Muscle of arm (tissue), 12 donors: ENCODE data around the gene BORCS6. TPM values are rescaled to one million over a fixed set of nuclear protein-coding genes. Genes with fewer than 3 reads are reported as not detected.
"Not testable (repeated sequence)": the region's sequence is repeated elsewhere in the genome, so short reads cannot be mapped to it uniquely, and the experiment has no call there.

Experiments
- DNase-seq: peaks from one replicate; pipeline ENCODE4 v3.0.0-alpha.2; 2013
- polyA plus RNA-seq, 12 donors: library from polyadenylated mRNA; unstranded; fragments of 120-200 nt; gene quantifications; one replicate each; pipeline ENCODE4 v1.2.1, GENCODE V29; 2013; ENCODE audit not compliant: insufficient read length in 12 of 12

The BORCS6 gene
- polyA plus RNA-seq, 12 donors, result 2.3 to 5.7 (median 3.3) TPM; not detected in 2

GRCh38 chr17:8176998-8177731 is 12.8 kb downstream of the BORCS6 start:
- DNase-seq, result no peak

DNA sequence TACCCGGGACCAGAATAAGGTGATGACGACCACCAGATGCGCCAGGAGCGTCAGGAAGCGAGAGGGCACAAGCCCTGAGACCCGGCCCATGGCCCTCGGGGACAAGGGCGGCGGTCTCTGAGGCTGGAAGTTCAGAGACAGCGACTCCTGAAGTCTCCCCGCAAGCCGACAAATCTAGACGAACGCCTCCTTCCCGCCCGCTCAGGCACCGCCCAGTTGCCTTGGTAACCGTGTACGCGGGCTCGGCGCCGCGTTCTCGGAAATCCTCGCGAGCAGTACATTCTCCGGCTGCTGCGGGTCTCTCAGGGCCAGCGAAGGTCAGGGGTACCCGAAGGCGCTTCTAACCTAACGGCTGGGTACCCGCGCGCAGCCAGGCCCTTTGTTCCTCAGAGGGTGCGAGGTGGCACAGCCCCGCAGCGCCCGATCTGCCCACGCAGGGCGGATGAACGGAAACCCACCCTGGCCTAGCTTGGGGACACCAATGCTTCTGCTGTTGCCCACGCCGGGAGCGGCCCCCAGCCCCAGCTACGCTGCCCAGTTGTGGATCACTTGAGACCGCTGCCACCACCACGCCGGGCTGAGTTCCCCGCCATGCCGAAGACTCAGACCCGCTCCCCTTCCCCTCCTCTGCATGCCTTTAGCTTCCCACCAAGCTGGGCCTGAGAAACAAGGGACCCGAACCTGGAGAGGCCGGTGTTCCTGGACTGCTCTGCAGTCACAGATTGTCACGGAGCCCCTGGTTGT is 13.6 kb downstream of the BORCS6 start, which contains the start of gene TMEM107:
Gene TMEM107 (minus strand): TSS at position 184 of the 744 bp plus-strand sequence. CDS start 94 bp downstream, at position 90.
- DNase-seq, result peak; percentile 94

DNA sequence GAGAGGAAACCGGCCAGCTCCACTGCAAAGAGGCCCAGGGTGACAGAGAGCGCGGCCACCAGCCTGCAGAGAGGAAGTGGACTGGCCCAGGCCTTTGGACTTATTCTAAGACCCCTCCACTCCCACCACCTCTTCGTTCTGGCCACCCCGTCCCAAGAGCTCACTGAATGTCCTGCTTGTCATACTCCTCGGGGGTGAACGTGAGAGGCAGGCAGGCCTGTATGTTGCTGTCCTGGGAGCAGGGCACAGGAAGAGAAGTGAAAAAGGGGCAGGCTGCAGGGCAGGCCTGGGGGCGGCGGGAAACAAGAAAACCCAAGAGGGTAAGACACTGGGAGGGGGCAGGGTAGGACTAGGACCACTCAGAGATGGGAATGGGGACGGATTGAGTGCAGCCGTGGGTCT is 14.2 kb downstream of the BORCS6 start:
- no peak for DNase-seq

DNA sequence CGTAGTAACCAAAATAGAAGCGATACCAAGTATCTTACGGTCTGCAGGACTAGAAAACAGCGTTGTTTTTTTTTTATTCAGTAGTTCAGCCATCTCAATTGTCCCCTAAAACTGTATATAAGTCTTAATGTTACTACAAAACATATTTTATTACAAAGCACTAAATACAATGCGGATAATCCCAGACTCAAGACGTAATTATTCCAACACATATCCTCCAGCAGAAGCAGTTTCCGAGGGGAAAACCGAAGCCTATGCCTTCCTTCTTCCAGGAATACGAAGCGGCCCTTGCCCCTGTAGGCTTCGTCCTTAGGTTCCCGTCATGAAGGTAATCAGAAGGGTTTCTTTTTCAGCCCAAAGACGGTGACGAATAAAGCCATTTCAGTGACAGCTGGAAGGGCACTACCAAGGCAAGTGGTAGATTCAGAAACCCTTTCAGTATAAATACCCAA is 16.1 kb downstream of the BORCS6 start:
- DNase-seq, result no peak

DNA sequence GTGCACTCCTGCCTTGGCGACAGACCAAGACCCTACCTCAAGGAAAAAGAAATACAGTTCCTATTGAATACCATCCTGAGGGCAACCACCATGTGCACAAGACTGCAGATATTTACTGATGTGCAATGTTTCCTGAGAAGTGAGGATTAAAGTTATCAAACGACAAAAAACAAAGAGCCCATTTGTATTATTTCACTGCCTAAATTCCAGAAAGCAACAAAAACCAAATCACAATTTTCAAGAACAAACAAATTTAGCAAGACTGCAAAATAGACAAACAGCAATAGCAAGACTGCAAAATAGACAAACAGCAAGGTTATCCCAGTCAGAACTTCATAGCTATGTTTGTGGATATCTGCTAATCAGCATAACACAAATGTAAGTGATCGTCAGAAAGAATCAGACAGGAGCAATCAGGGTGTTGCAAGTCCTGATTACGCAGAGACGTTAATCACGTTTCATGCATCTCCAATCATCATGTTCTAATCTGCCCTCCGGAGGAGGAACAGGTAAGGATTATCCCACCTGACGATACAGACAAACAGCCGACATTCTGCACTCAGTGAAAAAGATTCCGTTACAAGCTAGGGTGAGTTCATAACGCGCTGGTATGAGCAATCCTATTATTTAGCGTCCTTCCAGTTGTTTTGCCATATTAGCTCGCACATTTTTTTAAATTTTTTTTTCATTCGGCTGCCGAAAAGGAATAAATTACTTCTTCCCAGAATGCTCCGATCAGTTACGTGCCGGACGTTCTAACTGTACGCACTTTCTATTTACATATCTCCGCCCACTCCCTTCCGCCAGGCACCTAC is 16.7 kb downstream of the BORCS6 start:
- peak; percentile 93 for DNase-seq

GRCh38 chr17:8170186-8170585 is 19.8 kb downstream of the BORCS6 start:
- DNase-seq, result not testable (repeated sequence)

DNA sequence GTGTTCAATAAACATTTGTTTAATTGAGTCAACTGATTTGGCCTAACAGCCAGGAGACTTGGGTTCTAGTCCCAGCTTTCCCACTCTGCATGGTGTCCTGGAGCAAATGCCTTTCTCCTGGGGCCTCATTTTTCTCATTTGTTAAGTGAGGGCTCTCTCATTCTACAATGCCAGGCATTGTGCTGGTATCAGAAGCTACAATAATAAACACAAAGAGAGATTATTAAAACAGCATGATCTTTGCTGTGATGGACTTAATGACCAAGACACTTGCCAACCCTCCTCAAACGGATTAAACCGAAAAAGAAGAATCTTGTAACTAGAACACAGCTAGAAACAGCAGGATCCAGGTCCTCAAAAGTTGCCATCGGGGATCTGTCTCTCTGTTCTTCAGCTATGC is 22.5 kb downstream of the BORCS6 start:
- no peak for DNase-seq

DNA sequence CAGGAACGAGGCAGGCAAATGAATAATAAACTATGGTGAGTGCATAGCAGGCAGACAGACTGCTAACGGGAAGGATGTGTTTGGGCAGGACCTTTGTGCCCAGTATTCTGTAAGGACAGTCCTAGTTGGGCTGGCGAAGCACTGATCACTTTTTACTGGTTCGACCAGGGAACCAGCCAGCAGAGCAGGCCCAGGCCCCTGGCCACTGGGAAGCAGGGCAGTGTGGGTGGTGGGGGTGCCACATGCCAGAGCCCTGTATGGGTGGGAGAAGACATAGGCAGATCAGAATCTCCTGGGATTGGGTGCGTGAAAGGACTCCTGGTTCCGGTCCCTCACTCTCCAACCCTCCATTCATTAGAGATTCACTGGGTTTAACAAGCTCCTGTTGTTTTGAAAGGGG is 23.2 kb downstream of the BORCS6 start:
- DNase-seq, result no peak

DNA sequence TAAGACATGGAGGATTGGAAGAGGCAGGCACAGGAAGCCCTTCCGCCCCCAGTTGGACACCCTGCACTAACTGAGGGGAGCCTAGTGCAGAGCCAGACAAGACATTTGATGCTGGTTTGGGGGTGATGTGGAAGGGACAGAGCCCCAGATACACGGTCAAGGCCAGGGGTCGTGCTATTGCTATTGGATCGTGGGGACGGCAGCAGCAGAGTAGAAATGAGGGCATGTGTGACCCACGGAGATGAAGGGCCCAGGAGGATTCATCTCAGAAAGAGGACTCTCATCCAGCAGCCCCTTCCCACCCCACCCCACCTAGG is 25.2 kb downstream of the BORCS6 start:
- no peak for DNase-seq

GRCh38 chr17:8163978-8164814 is 25.8 kb downstream of the BORCS6 start:
- no peak for DNase-seq

- no peak for DNase-seq
These were observed 26.7 kb downstream of the BORCS6 start for GRCh38 chr17:8162997-8163977.

DNA sequence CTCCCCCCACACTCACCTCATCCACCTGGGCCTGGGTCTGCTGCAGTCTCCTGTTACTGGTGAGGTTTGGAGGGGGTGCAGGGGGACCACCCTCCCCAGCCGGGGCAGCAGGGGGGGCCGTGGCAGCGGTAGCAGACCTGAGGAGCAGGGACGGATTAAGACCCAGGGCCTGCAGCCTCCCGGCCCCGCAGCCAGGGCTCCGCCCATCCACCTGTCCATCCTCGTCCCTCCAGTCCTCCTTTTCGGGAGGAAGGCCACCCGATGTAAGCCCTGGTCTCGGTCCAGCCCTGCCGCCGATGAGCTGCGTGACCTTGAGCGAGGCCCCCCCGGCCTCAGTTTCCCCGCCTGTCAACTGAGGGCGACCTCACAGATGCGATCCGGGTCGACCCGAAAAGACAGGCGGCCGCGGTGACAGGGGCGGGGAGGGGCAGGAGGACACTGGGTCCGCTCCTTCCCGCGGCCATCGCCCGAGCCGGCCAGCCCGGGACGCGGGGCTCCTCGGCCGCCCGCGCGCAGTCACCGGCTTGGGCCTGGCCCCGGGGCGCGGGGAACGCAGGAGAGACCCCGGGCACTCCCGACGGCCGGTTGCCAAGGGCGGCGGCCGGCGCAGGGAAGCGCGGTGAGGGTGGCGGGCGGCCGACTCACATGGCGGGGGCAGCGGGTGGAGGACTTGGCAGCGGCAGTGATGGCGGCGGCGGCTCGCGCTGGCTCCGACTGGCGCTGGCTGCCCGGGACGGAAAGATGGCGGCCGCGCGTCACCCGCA is 27.6 kb downstream of the BORCS6 start, which contains the start of gene VAMP2:
Gene VAMP2 (minus strand): TSS at position 716 of the 764 bp plus-strand sequence. CDS start 69 bp downstream, at position 647.
- peak; percentile 70 for DNase-seq

GRCh38 chr17:8161289-8162232 is 28.4 kb downstream of the BORCS6 start:
- no peak for DNase-seq

DNA sequence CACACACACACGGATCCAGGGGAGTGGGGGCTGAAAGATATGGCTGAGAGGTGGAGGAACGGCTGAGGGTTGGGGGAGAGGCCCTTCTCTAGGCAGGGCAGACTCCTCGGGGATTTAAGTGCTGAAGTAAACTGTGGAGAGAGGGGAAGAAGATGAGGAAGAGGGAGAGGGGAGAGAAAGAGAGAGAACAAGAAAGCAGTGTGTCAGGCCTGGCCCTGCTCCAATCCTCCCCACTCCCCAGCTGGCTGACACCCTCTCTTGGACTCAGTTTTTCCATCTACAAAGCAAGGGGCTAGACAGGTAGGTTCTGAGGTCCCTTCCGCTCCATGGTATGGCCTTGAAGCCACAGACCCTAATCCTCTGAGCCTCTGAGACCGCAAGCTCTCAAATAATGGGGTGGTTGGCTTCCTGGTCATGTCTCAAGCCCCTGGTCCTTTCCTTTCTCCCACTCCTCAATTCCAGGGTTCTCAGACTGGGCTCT is 29.2 kb downstream of the BORCS6 start:
- DNase-seq, result no peak

DNA sequence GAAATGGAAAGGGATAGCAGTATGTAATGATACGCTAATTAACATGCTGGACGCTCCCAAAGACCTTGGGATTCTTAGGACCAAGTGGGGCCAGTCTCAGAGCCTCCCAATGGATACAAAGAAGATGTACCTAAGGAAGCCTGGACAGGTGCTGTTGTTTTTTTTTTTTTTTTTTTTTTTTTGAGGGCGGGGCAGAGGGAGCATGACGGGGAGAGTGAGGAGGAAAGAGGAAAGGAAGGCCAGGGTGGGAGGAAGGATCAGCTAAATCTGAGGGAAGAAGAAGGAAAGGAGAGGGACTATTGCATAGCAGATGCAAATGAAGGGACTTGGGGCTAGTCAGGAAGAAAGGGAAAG is 29.8 kb downstream of the BORCS6 start:
- no peak for DNase-seq

- DNase-seq, result no peak
These were observed 30.3 kb downstream of the BORCS6 start for GRCh38 chr17:8159459-8160223.

- DNase-seq, result no peak
These were observed 31.0 kb downstream of the BORCS6 start for GRCh38 chr17:8159032-8159400.
